Spleen (tissue), 11 donors: Measurements from ENCODE around the gene BDH1. TPM values are rescaled to one million over a fixed set of nuclear protein-coding genes. Genes with fewer than 3 reads are reported as not detected.

Experiments used
- DNase-seq: peaks from one replicate; pipeline ENCODE4 v3.0.0-alpha.2; 2020
- H3K27ac ChIP-seq, 8 donors: fragments of 200-600 bp; sonication (generic) in 7 of 8; 1 replicate in 4 of 8; 2 replicates in 4 of 8; pipeline versions ENCODE4 v1.5.0 to v1.8.0; 2016 to 2021; ENCODE audit warnings: inconsistent platforms in 4 of 8, mild to moderate bottlenecking in 4 of 8, moderate library complexity in 1 of 8
- H3K27me3 ChIP-seq, 7 donors: fragments of 200-600 bp; sonication (generic) in 6 of 7; replicated peaks in 1 of 7; 1 replicate in 4 of 7; 2 replicates in 3 of 7; pipeline versions ENCODE4 v1.5.0 to v1.8.0; 2016 to 2021; ENCODE audit warnings: inconsistent platforms in 3 of 7, mild to moderate bottlenecking in 1 of 7
- H3K36me3 ChIP-seq, 6 donors: fragments of 200-600 bp; sonication (generic) in 5 of 6; 1 replicate in 4 of 6; 2 replicates in 2 of 6; pipeline versions ENCODE4 v1.5.0 to v1.8.0; 2016 to 2021; ENCODE audit warnings: inconsistent platforms in 2 of 6
- H3K4me1 ChIP-seq, 6 donors: fragments of 200-600 bp; sonication (generic) in 5 of 6; 1 replicate in 3 of 6; 2 replicates in 3 of 6; pipeline versions ENCODE4 v1.5.0 to v1.8.0; 2016 to 2021; ENCODE audit warnings: inconsistent platforms in 3 of 6
- H3K4me3 ChIP-seq, 8 donors: fragments of 200-600 bp; sonication (generic) in 7 of 8; 1 replicate in 4 of 8; 2 replicates in 4 of 8; pipeline versions ENCODE4 v1.5.0 to v1.8.0; 2016 to 2021; ENCODE audit warnings: inconsistent platforms in 4 of 8, mild to moderate bottlenecking in 4 of 8, moderate library complexity in 2 of 8
- H3K9me3 ChIP-seq, 8 donors: fragments of 200-600 bp; sonication (generic) in 7 of 8; 1 replicate in 4 of 8; 2 replicates in 4 of 8; pipeline versions ENCODE4 v1.5.0 to v1.8.0; 2016 to 2021; ENCODE audit warnings: inconsistent platforms in 4 of 8
- POLR2A ChIP-seq, 3 donors: fragments of 450-650 bp; IDR thresholded peaks; one replicate each; pipeline ENCODE4 v1.5.1; 2017; ENCODE audit warnings: antibody characterized with exemption in 3 of 3, mild to moderate bottlenecking in 1 of 3
- POLR2AphosphoS5 ChIP-seq, 3 donors: sonication (generic); formaldehyde crosslinking; IDR thresholded peaks; one replicate each; pipeline ENCODE4 v1.5.1; 2017; ENCODE audit warnings: antibody characterized with exemption in 3 of 3
- WGBS, 5 donors: extraction: QIAGEN DNeasy Blood & Tissue Kit in 3 of 5; methylation state at CpG; one replicate each; pipeline versions ENCODE4 v1.1.5 to v1.1.7; 2013 to 2018; 5-methylcytosine and 5-hydroxymethylcytosine counted together
- intact Hi-C: fragments of 100-400 bp; cut with DNase I; formaldehyde crosslinking; loops from one replicate; pipeline ENCODE4 v1.15.0; 2023; ENCODE audit warnings: low total_unique reads
- polyA plus RNA-seq, 3 donors: library from polyadenylated mRNA; stranded (reverse); fragments of 200-250 nt; gene quantifications; one replicate each; pipeline ENCODE4 v1.2.1, GENCODE V29; 2013
- total RNA-seq, 7 donors: library from RNA; depleted of rRNA in 3 of 7; stranded (reverse); fragments of >200 nt in 3 of 7; fragmentation: NEBNext Ultra II Directional in 4 of 7; extraction: Animal tissue kit (Norgen Biotek cat#: 25700) in 4 of 7; gene quantifications; one replicate each; pipeline versions ENCODE4 v1.1.0 to v1.2.1, GENCODE V29; 2016 to 2021
- TF ChIP-seq, protein P1 (sequence below), 11 experiments: fragments of 200-600 bp in 7 of 11; fragments of 450-650 bp in 4 of 11; sonication (generic) in 4 of 11; IDR thresholded peaks in 8 of 11; conservative IDR thresholded peaks in 3 of 11; 1 replicate in 7 of 11; 2 replicates in 4 of 11; pipeline versions ENCODE4 v1.4.0 to v1.8.0; 2016 to 2021; ENCODE audit warnings: antibody characterized with exemption in 11 of 11, inconsistent platforms in 4 of 11, mild to moderate bottlenecking in 1 of 11
- donor health status: healthy with polysubstance abuse.
- donor health status: DM: no; HTN: no; CAD: no; lungs with moderate emphysema.
- donor health status: DM: no; HTN: no; CAD: no.
- donor health status: Bipolar disorder and iron deficiency.
- donor health status: healthy.
- donor health status: DM: no; HTN: no; CAD: no.
- donor health status: DM: yes; HTN: yes; CAD: no.

Gene BDH1
- total and polyA plus RNA-seq, 10 donors = 11.5 to 24.6 (median 17.5) TPM

DNA sequence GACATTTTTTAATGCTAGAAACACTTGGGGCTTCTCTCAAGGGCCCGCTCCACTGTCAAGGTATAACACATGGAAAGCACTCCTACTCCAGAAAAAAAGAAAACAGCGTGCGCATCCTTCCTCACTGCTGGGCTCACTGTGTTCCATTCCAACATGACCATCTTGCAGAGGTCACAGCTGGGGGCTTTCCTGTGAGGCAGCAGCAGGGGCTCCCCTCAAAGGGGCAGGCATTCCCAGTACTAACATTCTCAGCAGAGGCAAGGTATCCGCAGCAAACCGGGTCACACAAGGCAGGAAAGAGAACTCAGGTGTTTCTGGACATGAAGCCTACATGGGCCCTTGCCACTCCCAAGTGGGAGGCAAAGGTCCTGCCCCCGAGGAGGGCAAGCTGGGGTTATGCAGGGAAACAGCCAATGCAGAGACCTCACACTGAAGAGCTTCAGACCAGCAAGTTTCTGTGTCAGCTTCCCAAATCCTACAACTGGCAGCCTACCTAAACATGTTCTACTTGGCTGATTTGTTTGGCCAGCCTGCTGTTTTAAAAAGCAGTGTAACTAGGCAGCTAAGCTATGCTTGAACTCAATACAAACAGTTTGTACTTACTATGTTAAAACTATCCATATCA, 6.4 kb downstream of the BDH1 start:
- no peaks in the 10 kb centered on the region for H3K9me3 ChIP-seq
- intact Hi-C loops = no loop called here
- H3K4me1 ChIP-seq = peaks cover 0 to 24% (median 7%) of the 10 kb centered on the region in 6 donors
- no peak overlapping the region for H3K4me3 ChIP-seq
- no peak for DNase-seq
- H3K27ac ChIP-seq = no peak overlapping the region
- 79 to 95% (median 87%) methylated on average over 5 to 6 of the region's 6 CpGs for WGBS, 5 donors
- no peaks in the 10 kb centered on the region for H3K27me3 ChIP-seq
- peaks cover 0 to 12% (median 2%) of the 10 kb centered on the region in 6 donors for H3K36me3 ChIP-seq
- TF ChIP-seq, protein P1, sequence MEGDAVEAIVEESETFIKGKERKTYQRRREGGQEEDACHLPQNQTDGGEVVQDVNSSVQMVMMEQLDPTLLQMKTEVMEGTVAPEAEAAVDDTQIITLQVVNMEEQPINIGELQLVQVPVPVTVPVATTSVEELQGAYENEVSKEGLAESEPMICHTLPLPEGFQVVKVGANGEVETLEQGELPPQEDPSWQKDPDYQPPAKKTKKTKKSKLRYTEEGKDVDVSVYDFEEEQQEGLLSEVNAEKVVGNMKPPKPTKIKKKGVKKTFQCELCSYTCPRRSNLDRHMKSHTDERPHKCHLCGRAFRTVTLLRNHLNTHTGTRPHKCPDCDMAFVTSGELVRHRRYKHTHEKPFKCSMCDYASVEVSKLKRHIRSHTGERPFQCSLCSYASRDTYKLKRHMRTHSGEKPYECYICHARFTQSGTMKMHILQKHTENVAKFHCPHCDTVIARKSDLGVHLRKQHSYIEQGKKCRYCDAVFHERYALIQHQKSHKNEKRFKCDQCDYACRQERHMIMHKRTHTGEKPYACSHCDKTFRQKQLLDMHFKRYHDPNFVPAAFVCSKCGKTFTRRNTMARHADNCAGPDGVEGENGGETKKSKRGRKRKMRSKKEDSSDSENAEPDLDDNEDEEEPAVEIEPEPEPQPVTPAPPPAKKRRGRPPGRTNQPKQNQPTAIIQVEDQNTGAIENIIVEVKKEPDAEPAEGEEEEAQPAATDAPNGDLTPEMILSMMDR (IDR thresholded peaks at IDR 0.05 in 8 of 11, conservative IDR thresholded peaks at IDR 0.05 in 3 of 11) = no peak
- TF ChIP-seq POLR2A (IDR thresholded peaks at IDR 0.05) (no peak), POLR2AphosphoS5 (IDR thresholded peaks at IDR 0.05) (no peak)

DNA sequence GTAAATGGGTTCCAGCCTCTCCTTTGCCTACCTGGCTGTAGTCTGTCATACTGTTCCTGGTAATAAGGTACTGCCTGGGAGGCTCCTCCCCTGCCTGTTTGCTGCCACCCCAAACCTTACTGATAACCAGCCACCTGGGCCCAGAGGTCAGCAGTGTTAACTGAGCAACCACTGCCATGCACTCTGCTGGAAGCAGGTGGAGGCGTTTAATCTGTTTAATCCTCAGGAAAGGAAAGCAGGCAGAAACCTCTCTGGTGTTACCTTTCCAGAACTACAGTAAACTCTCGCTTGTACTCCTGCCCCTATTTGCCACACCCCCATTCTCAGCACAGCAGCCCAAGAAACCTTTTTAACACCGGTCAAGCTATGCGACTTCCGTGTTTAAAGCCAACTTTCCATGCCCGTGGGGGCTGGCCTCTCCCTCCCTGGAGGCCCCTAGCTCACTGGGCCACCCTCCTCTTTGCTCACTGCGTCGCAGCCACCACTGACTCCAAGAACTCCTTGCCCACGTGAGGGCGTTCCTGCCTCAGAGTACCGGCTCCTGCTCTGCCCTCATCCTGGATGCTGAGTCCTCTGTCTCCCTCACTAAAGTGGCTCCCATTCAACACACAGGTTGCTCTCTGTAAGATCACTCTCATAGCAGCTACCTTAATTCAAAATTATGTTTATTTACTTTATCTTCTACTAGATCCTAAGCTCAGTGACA, 8.3 kb downstream of the BDH1 start:
- TF ChIP-seq, protein P1 (IDR thresholded peaks at IDR 0.05 in 8 of 11, conservative IDR thresholded peaks at IDR 0.05 in 3 of 11) = no peak
- TF ChIP-seq POLR2A (IDR thresholded peaks at IDR 0.05) = no peak
- no peak for TF ChIP-seq POLR2AphosphoS5 (IDR thresholded peaks at IDR 0.05)
- Histone ChIP-seq H3K9me3 (no peaks in the 10 kb centered on the region), H3K27me3 (no peaks in the 10 kb centered on the region), H3K4me1 (peaks cover 0 to 25% (median 4%) of the 10 kb centered on the region in 6 donors), H3K4me3 (no peak overlapping the region), H3K27ac (no peak overlapping the region), H3K36me3 (peaks cover 0 to 29% (median 3%) of the 10 kb centered on the region in 6 donors)
- no peak for DNase-seq
- WGBS, 5 donors = 73 to 87% (median 83%) methylated on average over 11 of the region's 11 CpGs
- intact Hi-C loops = no loop called here

GRCh38 chr3:197546307-197547085, 9.3 kb downstream of the BDH1 start:
- H3K4me3 ChIP-seq = no peak overlapping the region
- no peak for DNase-seq
- WGBS, 5 donors = 90 to 96% (median 92%) methylated on average over 10 of the region's 10 CpGs
- H3K27ac ChIP-seq = peak overlapping the region in 1 of 8 donors; percentile 23
- peaks cover 0 to 32% (median 4%) of the 10 kb centered on the region in 6 donors for H3K4me1 ChIP-seq
- H3K9me3 ChIP-seq = no peaks in the 10 kb centered on the region
- intact Hi-C loops = no loop called here
- H3K27me3 ChIP-seq = no peaks in the 10 kb centered on the region
- H3K36me3 ChIP-seq = peaks cover 0 to 29% (median 3%) of the 10 kb centered on the region in 6 donors
- no peak for TF ChIP-seq POLR2AphosphoS5 (IDR thresholded peaks at IDR 0.05)
- TF ChIP-seq, protein P1 (IDR thresholded peaks at IDR 0.05 in 8 of 11, conservative IDR thresholded peaks at IDR 0.05 in 3 of 11) = no peak
- no peak for TF ChIP-seq POLR2A (IDR thresholded peaks at IDR 0.05)
